Measurements from ENCODE around the gene DHFR2.

Gene DHFR2

DNA sequence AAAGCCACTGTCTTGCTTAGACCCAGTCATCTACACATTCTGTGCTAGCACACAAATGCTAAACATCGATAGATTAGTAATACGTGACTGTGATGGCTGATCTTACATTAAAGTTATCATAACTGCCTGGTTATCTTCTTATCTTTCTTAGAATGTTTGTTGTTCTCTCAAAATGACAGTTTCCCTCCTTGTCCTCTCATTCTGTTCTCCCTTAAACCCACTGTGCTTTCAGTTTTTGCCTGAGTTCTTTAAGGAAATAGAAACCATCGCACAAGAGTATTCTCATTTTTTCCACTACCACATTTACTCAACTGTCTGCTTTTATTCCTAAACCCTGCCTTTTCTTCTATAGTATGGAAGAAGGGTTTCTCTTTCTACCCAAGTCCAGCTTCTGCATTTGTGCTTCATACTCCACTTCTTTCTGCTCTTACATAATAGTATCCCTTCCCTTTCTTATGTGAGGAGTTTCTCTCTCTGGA is 51.4 kb downstream of the DHFR2 start:
- no peaks in the 10 kb centered on the region for H3K4me1 ChIP-seq (ENCODE audit: control insufficient read depth, insufficient read depth, low read length, poor library complexity, severe bottlenecking)
- H3K27ac ChIP-seq (ENCODE audit: insufficient read depth, low read length, poor library complexity, severe bottlenecking): no peak overlapping the region
- no peak overlapping the region for H3K4me3 ChIP-seq (ENCODE audit: insufficient read depth, low read depth, low read length, poor library complexity, severe bottlenecking)
- no peaks in the 10 kb centered on the region for H3K27me3 ChIP-seq (replicated peaks; ENCODE audit: control insufficient read depth, insufficient read depth, low read length, poor library complexity, severe bottlenecking)
- DNase-seq: no peak
- H3K36me3 ChIP-seq (ENCODE audit: control insufficient read depth, insufficient read depth, low read length): no peaks in the 10 kb centered on the region
- H3K9me3 ChIP-seq (ENCODE audit: control insufficient read depth, low read length): no peaks in the 10 kb centered on the region

GRCh38 chr3:94009608-94010007 is 53.1 kb downstream of the DHFR2 start:
- Histone ChIP-seq H3K27me3 (replicated peaks; ENCODE audit: control insufficient read depth, insufficient read depth, low read length, poor library complexity, severe bottlenecking) (no peaks in the 10 kb centered on the region), H3K36me3 (ENCODE audit: control insufficient read depth, insufficient read depth, low read length) (no peaks in the 10 kb centered on the region), H3K4me3 (ENCODE audit: insufficient read depth, low read depth, low read length, poor library complexity, severe bottlenecking) (no peak overlapping the region), H3K27ac (ENCODE audit: insufficient read depth, low read length, poor library complexity, severe bottlenecking) (no peak overlapping the region), H3K4me1 (ENCODE audit: control insufficient read depth, insufficient read depth, low read length, poor library complexity, severe bottlenecking) (no peaks in the 10 kb centered on the region), H3K9me3 (ENCODE audit: control insufficient read depth, low read length) (no peaks in the 10 kb centered on the region)
- no peak for DNase-seq

- no peak for DNase-seq
- H3K9me3 ChIP-seq (ENCODE audit: control insufficient read depth, low read length): no peaks in the 10 kb centered on the region
- H3K4me3 ChIP-seq (ENCODE audit: insufficient read depth, low read depth, low read length, poor library complexity, severe bottlenecking): no peak overlapping the region
- no peaks in the 10 kb centered on the region for H3K27me3 ChIP-seq (replicated peaks; ENCODE audit: control insufficient read depth, insufficient read depth, low read length, poor library complexity, severe bottlenecking)
- no peaks in the 10 kb centered on the region for H3K4me1 ChIP-seq (ENCODE audit: control insufficient read depth, insufficient read depth, low read length, poor library complexity, severe bottlenecking)
- no peaks in the 10 kb centered on the region for H3K36me3 ChIP-seq (ENCODE audit: control insufficient read depth, insufficient read depth, low read length)
- no peak overlapping the region for H3K27ac ChIP-seq (ENCODE audit: insufficient read depth, low read length, poor library complexity, severe bottlenecking)
These were observed 54.5 kb downstream of the DHFR2 start for GRCh38 chr3:94008253-94008652.
